ENCODE results near the gene CD1C.
"Not testable (repeated sequence)": the region's sequence is repeated elsewhere in the genome, so short reads cannot be mapped to it uniquely, and the experiment has no call there.

The CD1C gene

DNA sequence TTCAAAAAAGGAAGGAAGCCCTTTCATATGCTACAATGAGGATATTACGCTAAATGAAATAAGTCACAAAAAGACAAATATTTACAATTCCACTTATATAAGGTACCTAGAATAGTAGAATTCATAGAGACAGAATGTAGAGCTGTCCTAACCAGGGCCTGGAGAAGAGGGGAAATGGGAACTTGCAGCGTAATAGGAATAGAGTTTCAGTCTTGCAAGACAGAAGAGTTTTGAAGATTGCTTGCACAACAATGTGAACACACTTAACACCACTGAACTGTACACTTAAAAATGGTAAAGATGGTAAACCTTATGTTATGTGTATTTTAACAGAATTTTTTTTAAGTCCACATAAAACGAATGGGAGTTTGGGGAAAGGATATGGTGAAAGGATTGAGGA, 38.7 kb downstream of the CD1C start:
- no peak for DNase-seq (ENCODE audit: extremely low read depth in 1 of 2, low read depth in 1 of 2)

DNA sequence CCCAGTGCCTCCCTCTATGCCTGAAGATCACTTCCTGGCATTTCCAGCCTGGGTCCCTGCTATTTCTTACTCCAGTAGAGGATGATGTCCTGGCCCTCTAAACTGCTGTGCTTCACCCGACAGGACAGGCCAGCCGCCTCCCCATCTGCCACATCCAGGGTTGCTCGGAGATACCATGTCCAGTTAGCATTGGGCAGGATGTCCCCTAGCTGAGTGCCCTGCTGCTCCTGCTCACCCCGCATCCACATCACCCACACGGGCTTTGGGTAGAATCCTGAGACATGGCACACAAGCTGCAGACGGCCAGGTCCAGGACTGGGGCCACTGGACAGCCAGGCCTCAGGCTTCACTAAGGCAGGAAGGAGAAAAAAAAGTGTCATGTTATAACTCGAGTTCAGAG, 39.6 kb downstream of the CD1C start:
- no peak for DNase-seq (ENCODE audit: extremely low read depth in 1 of 2, low read depth in 1 of 2)

DNA sequence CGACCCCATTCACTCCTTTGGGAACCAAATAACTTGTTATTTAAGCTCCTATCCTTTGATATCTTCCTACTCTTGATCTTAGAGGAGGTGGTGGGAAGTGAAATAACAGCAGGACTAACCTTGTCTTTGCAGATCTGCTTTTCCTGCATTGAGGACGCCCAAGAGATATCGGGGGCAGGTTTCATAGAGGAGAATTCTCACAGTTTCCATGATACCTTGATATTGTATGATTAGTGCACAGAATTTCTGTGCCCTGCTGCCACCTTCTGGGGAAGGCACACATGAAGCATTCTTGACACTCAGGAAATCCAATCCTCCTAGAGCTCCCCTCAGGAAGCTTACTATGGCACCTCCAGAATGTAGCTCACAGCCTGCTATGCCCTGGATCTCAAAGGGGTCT, 40.0 kb downstream of the CD1C start:
- no peak for DNase-seq (ENCODE audit: extremely low read depth in 1 of 2, low read depth in 1 of 2)

DNA sequence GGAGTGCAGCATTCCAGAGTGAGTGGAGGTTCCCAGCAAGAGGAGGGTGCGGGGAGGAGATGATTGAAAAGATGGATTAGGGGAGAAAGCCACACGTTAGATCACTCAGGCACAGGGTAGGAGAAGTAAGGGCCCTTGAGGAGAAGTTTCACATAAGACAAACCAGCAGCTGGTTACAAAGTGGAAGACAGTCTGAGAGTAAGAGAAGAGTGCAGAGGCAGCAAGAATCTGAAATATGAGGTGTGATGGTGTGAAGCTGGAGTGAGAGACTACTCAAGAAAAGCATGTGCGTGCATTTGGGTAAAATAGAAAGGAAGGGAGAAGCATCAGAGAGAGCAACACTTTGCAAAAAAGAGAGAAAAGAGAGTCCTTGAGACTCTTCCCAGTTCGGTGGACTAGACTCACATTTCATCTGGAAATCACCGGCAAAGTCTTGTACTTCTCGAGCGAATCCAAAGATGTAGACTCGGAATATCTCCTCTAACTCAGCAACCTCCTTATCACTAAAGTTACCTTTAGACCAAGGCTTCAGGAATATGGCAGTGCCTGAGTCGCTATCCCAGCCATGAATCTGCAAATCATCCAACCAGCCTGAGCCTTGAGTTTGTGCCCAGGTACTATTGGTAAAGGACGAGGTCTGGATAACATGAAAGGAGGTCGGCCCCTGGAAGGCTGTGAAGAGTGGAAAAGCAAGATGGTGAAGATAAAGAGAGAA, 40.8 kb downstream of the CD1C start:
- no peak for DNase-seq (ENCODE audit: extremely low read depth in 1 of 2, low read depth in 1 of 2)

DNA sequence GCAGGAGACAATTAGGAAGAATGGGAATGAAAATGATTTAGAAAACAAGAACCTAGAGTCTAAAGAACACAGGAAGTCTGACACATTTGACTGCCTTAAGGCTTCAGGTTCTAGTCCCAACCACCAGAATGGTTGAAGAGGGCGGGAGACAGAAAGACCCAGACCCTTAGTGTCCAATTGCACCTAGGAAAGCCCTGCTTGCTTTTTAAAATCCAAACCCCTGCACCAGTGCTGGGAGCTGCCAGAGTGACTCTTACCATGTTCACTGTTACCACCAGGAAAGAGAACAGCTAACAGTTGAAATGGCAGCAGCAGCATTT, 41.3 kb downstream of the CD1C start:
- no peak for DNase-seq (ENCODE audit: extremely low read depth in 1 of 2, low read depth in 1 of 2)

DNA sequence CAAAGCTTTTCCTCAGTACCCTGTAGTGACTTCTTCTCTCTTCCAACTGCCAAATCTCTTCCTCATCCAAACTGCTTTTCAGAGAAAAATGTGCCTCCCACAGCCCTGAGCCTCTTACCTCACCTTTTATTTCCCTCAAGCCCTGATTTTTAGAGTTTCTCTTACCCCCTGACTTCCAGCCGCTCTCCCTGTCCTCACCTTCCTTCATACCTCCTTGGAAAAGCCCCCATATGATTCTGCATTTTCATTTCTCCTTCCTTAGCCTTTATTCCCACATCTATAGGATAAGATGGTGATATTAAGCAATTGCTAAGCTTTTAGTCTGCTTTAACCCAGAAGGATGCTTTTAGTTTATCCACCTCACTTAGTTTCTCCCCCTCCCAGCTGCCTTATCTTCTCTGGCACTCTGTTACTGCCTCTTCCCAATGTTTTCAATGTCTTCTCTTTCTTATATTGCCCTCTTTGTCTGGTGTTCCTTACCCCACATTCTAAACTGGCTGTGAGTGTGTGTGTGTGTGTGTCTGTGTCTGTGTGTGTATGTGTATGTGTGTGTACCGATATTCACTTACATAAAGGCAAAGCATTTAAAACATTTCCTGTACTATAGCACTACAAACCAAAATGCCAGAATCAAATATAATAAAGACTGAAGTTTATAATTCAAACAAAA, 41.9 kb downstream of the CD1C start, which contains the start of gene CD1B:
Gene CD1B, minus strand, starts transcription at position 51 of the 670 bp plus-strand sequence. CDS start 108 bp downstream, outside the sequence.
- DNase-seq (ENCODE audit: extremely low read depth in 1 of 2, low read depth in 1 of 2): no peak

DNA sequence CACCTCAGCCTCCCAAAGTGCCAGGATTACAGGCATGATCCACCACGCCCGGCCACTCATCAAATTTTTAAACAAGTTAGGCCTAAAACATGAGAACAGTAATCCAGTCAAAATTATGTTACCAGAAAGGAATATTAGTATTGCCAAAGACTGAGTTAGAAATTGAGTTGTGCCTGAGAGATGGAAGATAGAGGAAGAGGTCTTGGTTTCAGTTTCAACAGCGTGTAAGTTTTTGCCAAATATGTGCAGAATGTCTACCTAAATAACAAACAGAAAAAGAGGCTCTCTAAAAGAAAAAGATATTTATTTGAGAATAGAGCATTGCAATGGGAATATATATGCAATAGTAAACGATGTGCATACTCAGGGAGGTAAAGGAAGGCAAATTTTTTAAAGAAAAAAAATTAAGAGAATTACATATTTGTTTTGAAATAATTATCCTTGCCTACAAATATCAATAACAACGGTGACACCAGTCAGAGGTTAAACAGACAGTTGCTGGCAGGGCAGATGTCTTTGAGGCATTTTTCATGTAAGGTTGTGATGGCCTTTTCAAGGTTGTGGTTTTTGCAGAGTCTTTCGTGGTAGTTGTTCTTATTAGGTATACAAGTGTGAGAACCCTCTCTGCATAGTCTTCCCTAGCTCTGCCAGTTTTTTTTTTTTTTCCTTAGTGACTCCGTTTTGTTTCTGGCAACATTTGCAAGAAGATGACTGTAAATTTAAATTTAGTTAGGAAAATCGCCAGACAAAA, 43.9 kb downstream of the CD1C start:
- no peak for DNase-seq (ENCODE audit: extremely low read depth in 1 of 2, low read depth in 1 of 2)

DNA sequence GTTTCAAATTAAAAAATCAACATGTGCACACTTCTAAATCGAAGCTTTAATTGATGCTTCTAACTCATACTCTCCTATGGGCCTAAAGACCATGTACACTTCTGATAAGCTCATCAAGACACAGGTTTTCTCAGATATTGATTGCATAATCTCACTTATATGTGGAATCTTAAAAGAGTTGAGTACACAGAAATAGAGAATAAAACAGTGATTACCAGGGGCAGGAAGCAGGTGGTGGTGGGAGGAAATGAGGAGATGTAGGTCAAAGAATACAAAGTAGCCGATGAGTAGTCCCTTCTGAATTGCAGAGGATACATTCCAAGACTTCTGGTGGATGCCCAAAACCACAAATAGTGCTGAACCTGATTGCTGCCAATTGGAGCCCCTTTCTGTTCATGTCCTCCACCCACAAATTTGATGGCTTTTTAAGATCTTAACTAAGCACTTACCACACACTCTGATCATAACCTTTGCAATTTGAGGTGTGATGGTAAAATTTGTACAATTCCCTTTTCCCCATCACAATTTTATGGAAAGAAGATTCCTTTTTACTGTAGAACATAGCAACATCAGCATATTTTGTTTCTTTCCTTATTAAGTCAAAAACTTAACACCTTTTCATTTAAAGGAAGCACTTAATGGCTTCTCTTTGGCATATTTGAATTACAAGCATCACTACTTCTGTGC, 44.9 kb downstream of the CD1C start:
- DNase-seq (ENCODE audit: extremely low read depth in 1 of 2, low read depth in 1 of 2): no peak

DNA sequence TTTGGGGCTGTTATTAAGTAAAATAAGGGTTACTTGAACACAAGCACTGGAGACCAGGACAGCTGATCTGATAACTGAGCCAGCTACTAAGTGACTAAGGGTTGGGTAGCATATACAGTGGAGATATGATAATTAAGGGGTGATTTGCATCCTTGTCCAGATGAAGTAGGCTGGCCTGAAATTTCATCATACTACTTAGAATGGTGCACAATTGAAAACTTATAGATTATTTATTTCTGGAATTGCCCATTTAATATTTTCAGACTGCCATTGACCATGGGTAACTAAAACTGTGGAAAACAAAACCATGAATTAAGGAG, 45.5 kb downstream of the CD1C start:
- DNase-seq (ENCODE audit: extremely low read depth in 1 of 2, low read depth in 1 of 2): no peak

DNA sequence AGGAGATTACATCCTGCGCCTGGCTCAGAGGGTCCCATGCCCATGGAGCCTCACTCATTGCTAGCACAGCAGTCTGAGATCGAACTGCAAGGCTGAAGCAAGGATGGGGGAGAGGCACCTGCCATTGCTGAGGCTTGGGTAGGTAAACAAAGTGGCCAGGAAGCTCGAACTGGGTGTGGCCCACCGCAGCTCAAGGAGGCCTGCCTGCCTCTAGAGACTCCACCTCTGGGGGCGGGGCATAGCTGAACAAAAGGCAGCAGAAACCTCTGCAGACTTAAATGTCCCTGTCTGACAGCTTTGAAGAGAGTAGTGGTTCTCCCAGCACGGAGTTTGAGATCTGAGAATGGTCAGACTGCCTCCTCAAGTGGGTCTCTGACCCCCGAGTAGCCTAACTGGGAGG, 46.7 kb downstream of the CD1C start:
- DNase-seq (ENCODE audit: extremely low read depth in 1 of 2, low read depth in 1 of 2): not testable (repeated sequence)

Measured in activated CD8-positive, alpha-beta memory T cell treated with anti-CD3 and anti-CD28 coated beads for 1 hour (primary cell).